ENCODE data around the gene LRRC56. TPM values are rescaled to one million over a fixed set of nuclear protein-coding genes. Genes with fewer than 3 reads are reported as not detected.

LRRC56 gene
- total and polyA plus RNA-seq, 9 of the 15 experiments (the other 6 are each of a cell fraction or from before 2014, with no cell fraction given), result 0.03 to 4.5 (median 1.0) TPM; not detected in 1

GRCh38 chr11:567011-567628 lies 29.8 kb downstream of the LRRC56 start:
- no peak for ATAC-seq
- H3K9me3 ChIP-seq (replicated peaks; ENCODE audit: control insufficient read depth, insufficient read depth, low read depth, low read length), result no peaks in the 10 kb centered on the region
- H3K27me3 ChIP-seq (ENCODE audit: control insufficient read depth in 2 of 2, insufficient read depth in 2 of 2, low read length in 2 of 2), result no peaks in the 10 kb centered on the region
- H3K9me1 ChIP-seq (ENCODE audit: control insufficient read depth, insufficient read depth, low read length), result no peaks in the 10 kb centered on the region
- H2AFZ ChIP-seq (ENCODE audit: low read depth, low read length), result no peak overlapping the region
- H3K4me2 ChIP-seq (ENCODE audit: insufficient read depth, low read length), result peak overlapping the region; percentile 91
- ChIA-PET POLR2A (interaction anchor here (1.9 kb wide), 1 partner anchor 9 kb away, joined by 6 read pairs; no protein-coding TSS in a partner anchor), CTCF (ENCODE audit: low intra/inter-chr PET ratio) (no interaction called here)
- peak overlapping the region; percentile 84 for H3K4me3 ChIP-seq
- intact Hi-C loops (cut with micrococcal nuclease) (loop anchor here (10.0 kb wide), 1 partner anchor 228 kb away; the partner anchor contains the start of genes CEND1 and SLC25A22), in situ Hi-C loops (cut with MboI) (no loop called here)
- peak; percentile 19 for TF ChIP-seq KDM5B (IDR thresholded peaks at IDR 0.05; ENCODE audit: insufficient replicate concordance, low read depth, low read length)
- peak; percentile 58 for TF ChIP-seq RBBP5 (IDR thresholded peaks at IDR 0.05; ENCODE audit: borderline replicate concordance, insufficient read depth, low read length, poor library complexity, severe bottlenecking)
- no peak for TF ChIP-seq KLF1 (tag; IDR thresholded peaks at IDR 0.05)
- 0 out of 2 replicates have a peak, but pooled peaks have one; percentile 11 for TF ChIP-seq POLR2G (IDR thresholded peaks at IDR 0.05; ENCODE audit: low read depth, low read length)
- TF ChIP-seq USF1 (CRISPR knock-in tag; IDR thresholded peaks at IDR 0.05), result no peak
- H3K79me2 ChIP-seq (ENCODE audit: control insufficient read depth, insufficient read depth, low read length), result peaks cover 34% of the 10 kb centered on the region
- TSS peak; percentile 65 for BruUV-seq (replicated peaks)
- H3K4me1 ChIP-seq (replicated peaks in 1 of 2; ENCODE audit: control insufficient read depth in 2 of 2, insufficient read depth in 2 of 2, low read length in 2 of 2), result peaks cover 27 to 74% of the 10 kb centered on the region in 2 experiments
- no peak for FAIRE-seq
- DNase-seq (ENCODE audit: extremely low read depth in 1 of 4, low spot score in 3 of 4), result no peak
- H3K36me3 ChIP-seq (ENCODE audit: control insufficient read depth, insufficient read depth, low read length), result peaks cover 32% of the 10 kb centered on the region; the same call in 2 of the 3 replicates
- WGBS (ENCODE audit: insufficient coverage, low coverage, missing lambda C conversion rate), result 86% methylated on average over 17 of the region's 18 CpGs
- H3K9ac ChIP-seq (ENCODE audit: insufficient read depth in 1 of 2, low read depth in 2 of 2, low read length in 2 of 2), result peak overlapping the region; percentile 53 to 93; a peak in 3 of 4 replicates
- no peak overlapping the region; the same call in 2 of the 3 replicates for H3K27ac ChIP-seq (ENCODE audit: extremely low read depth, low read depth, low read length)
- H4K20me1 ChIP-seq (replicated peaks; ENCODE audit: control insufficient read depth, insufficient read depth, low read length), result no peaks in the 10 kb centered on the region
